Fibroblast of pulmonary artery (primary cell): Measurements from ENCODE around the gene LOXL1.

Experiments
- DNase-seq: peaks from one replicate; pipeline ENCODE4 v3.0.0-alpha.2; 2010; ENCODE audit warnings: low read depth
- H3K4me3 ChIP-seq: replicated peaks from 2 replicates; pipeline ENCODE4 v1.5.1; 2011; ENCODE audit warnings: low read depth, mild to moderate bottlenecking, control low read depth, low read length, moderate library complexity
- TF ChIP-seq, protein P1 (sequence below): IDR thresholded peaks from 2 replicates; pipeline ENCODE4 v1.5.1; 2011; ENCODE audit warnings: mild to moderate bottlenecking, control low read depth, low read length, inconsistent platforms; ENCODE audit errors: missing control alignments

The LOXL1 gene

DNA sequence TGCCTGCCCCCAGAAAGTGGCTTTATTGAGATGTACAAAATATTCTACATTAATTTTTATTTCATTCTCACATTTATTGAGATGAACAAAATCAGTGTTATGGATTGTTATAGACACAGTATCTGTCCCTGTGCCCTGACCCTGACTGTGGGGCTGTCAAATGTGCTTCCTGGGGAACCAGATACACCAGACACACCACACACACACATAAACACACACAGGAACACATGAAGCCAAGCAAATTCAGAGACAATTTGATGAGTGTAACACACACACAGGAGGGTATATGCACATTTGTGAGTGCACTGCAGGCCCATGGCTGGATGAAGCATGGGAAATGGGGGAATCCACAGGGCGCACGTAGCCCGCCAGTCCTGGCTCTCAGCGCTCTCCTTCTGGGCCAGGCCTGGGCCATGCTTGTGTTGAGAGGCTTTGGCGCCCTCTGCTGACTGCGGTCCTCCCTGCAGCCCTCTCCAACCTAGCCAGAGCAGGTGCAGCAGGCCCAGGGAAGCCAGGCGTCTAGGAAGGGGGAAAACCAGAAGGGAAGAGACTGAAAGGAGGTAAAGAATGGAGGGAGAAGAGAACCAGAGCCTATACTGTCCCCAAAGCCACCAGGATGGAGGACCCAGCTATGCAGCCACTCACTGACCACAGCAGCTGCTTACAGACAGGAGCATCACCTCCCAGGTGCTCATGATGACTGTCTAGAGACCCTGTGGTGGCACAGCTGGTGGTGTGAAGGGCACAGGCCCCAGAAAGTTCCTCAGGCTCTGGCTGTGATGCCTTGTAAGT, 18.0 kb upstream of the LOXL1 start:
- no peak overlapping the region for H3K4me3 ChIP-seq
- TF ChIP-seq, protein P1, sequence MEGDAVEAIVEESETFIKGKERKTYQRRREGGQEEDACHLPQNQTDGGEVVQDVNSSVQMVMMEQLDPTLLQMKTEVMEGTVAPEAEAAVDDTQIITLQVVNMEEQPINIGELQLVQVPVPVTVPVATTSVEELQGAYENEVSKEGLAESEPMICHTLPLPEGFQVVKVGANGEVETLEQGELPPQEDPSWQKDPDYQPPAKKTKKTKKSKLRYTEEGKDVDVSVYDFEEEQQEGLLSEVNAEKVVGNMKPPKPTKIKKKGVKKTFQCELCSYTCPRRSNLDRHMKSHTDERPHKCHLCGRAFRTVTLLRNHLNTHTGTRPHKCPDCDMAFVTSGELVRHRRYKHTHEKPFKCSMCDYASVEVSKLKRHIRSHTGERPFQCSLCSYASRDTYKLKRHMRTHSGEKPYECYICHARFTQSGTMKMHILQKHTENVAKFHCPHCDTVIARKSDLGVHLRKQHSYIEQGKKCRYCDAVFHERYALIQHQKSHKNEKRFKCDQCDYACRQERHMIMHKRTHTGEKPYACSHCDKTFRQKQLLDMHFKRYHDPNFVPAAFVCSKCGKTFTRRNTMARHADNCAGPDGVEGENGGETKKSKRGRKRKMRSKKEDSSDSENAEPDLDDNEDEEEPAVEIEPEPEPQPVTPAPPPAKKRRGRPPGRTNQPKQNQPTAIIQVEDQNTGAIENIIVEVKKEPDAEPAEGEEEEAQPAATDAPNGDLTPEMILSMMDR = peak; percentile 96
- DNase-seq = peak; percentile 78

DNA sequence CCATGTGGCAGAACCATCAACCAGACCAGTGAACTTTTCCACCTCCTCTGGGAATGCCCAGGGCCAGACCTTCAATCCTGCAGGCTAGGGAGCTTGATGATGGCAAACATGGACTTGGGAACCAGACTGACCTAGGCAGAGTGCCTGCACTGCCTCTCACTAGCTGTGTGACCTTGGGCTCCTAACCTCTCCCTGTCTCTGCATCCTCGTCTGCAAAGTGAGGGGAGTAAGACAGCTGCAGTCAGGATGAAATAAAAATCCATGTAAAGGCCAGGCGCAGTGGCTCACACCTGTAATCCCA, 17.5 kb upstream of the LOXL1 start:
- no peak for DNase-seq
- TF ChIP-seq, protein P1 = no peak
- no peak overlapping the region for H3K4me3 ChIP-seq

DNA sequence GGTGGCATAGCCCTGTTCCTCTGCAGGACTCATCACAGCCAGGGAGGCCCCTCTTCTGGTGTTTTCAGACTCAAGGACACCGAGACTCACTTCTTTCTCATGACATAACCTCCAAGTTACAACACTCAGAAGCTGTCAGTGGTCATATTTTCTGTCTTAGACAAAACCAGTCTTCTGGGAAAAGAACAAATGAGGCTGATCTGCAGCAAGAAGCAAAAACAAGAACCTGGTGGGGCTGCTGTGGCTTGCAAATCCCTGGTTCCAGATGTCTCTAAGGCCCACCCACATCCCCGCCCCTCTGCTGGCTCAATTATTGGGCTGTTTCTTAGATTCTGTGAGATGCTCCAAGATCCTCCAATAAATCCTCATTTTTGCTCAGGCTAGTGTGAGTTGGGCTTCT, 16.6 kb upstream of the LOXL1 start:
- no peak overlapping the region for H3K4me3 ChIP-seq
- no peak for DNase-seq
- TF ChIP-seq, protein P1 = no peak

DNA sequence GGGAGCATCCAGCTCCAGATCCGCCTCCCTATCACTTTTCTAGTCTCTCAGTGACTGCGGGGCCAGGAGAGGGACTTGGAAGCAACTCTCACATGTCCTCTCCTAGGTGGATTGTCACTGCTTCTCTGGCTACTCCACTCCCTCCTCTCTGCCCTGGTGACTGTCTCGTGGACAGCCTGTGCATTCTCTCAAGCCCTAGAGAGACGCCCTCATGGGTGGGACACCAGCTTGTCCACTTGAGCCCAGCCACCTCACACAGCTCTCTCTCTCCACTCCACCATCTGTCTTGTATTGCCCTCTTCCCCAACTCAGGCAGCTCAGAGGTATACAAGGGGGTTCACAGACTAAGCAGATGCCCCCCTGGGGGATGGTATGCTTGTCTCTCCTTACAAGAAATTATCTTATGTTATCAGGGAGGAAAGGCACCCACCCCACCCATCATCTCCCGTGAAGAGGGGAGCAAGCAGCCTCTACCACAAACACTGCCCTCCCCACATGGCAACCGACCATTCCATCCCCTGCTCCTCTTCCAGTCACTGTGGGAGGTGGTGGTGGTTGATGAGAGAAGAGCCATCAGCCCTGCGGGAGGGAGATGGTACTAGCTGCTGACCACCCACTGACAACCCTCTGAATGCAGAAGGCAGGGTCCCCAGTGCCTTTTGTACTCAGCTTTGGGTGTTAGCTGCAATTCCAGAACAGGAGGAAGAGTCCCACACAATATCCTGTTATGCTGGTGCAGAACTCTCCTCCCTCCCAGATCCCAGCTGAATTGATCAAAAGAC, 15.5 kb upstream of the LOXL1 start:
- no peak for DNase-seq
- TF ChIP-seq, protein P1 = no peak
- H3K4me3 ChIP-seq = no peak overlapping the region

DNA sequence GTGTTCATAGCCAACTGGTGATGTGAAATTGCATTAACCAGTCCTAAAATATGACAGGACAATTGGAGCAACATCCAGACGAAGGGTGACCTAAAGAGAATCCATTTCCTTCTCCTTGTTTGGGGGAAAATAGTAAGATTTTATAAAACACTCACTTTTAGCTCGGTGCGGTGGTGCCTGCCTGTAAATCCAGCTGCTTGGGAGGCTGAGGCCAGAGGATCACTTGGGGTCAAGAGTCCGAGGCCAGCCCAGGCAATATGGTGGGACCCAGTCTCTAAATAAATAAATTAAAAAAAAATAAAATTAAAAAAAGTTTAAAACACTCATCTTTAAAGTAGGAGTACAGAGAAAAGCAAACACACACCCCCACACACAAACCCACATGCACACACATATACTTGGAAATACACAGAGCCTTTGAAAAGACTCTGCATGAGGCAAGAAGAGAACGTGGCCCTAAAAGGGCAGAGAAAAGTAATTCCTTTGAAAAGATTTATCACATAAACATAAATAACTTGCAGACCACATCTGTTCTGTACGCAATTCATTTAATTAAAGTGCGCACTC, 14.1 kb upstream of the LOXL1 start:
- no peak for DNase-seq
- H3K4me3 ChIP-seq = no peak overlapping the region
- TF ChIP-seq, protein P1 = no peak

DNA sequence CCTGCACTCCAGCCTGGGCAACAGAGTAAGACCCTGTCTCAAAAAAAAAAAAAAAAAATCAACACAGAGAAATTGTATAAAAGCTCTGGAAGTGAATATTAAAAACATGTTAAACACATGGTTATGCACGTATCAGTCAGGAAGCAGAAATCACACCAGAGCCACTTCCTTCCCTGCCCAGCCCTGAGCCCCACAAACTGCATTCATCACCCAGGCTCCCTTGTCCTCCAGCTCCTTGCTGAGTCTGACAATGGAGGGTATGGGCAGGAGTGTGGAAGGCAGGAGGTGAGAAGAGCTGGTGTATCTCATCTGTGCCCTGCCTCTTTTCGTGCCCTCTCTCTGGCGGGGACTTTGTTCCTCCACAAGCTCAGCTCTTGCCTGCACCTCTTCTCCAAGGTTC, 12.1 kb upstream of the LOXL1 start:
- TF ChIP-seq, protein P1 = no peak
- DNase-seq = no peak
- H3K4me3 ChIP-seq = no peak overlapping the region
